ENCODE data around the gene ACTMAP.

ACTMAP gene

DNA sequence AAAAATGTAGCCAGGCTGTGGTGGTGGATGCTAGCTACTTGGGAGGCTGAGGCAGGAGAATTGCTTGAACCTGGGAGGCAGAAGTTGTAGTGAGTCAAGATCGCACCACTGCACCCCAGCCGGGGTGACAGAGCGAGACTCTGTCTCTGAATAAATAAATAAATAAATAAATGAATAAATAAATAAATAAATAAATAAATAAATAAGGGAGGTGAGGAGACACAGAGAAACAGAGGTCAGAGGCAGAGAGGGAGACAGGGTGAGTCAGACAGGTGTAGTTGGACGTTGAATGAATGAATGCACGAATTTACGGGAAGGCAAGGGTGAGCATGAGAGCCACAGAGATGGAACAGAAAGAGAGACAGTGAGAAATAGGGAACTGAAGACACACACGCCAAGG lies 30.9 kb upstream of the ACTMAP start:
- no peaks in the 10 kb centered on the region for H4K20me1 ChIP-seq (ENCODE audit: insufficient read depth)
- no peak overlapping the region for H3K9ac ChIP-seq
- H3K36me3 ChIP-seq (ENCODE audit: insufficient read depth), result no peaks in the 10 kb centered on the region
- no peak overlapping the region for H2AFZ ChIP-seq (ENCODE audit: low read depth)
- peaks cover 9% of the 10 kb centered on the region for H3K4me1 ChIP-seq (ENCODE audit: low read depth, poor library complexity, severe bottlenecking)
- peaks cover 7% of the 10 kb centered on the region; the same call in 1 of the 2 replicates for H3K27me3 ChIP-seq (ENCODE audit: insufficient read depth, low read depth)
- H3K79me2 ChIP-seq (ENCODE audit: insufficient read depth, low read depth), result no peaks in the 10 kb centered on the region
- no peak overlapping the region for H3K4me2 ChIP-seq
- H3K27ac ChIP-seq, result no peak overlapping the region
- no peak overlapping the region for H3K4me3 ChIP-seq (IDR thresholded peaks at IDR 0.05; ENCODE audit: insufficient read depth, low read depth, low read length)
- TF ChIP-seq, protein P1, sequence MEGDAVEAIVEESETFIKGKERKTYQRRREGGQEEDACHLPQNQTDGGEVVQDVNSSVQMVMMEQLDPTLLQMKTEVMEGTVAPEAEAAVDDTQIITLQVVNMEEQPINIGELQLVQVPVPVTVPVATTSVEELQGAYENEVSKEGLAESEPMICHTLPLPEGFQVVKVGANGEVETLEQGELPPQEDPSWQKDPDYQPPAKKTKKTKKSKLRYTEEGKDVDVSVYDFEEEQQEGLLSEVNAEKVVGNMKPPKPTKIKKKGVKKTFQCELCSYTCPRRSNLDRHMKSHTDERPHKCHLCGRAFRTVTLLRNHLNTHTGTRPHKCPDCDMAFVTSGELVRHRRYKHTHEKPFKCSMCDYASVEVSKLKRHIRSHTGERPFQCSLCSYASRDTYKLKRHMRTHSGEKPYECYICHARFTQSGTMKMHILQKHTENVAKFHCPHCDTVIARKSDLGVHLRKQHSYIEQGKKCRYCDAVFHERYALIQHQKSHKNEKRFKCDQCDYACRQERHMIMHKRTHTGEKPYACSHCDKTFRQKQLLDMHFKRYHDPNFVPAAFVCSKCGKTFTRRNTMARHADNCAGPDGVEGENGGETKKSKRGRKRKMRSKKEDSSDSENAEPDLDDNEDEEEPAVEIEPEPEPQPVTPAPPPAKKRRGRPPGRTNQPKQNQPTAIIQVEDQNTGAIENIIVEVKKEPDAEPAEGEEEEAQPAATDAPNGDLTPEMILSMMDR (conservative IDR thresholded peaks at IDR 0.05; ENCODE audit: low read depth, low read length), result no peak

DNA sequence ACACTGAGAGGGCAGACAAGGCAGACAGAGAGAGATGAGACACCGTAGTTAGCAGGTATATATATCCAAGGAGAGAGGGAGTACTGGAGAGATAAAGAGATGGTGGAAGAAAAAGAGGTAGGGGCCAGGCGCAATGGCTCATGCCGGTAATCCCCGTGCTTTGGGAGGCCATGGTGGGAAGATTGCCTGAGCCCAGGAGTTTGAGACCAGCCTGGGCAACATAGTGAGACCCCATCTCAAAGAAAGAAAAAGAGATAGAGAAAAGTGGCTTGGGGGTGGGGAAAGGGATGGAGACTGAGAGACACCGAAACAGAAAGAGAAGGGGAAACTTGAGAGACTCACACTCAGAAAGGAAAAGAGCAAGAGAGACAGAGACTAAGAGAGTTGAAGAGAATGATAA lies 30.3 kb upstream of the ACTMAP start:
- TF ChIP-seq, protein P1 (conservative IDR thresholded peaks at IDR 0.05; ENCODE audit: low read depth, low read length), result no peak
- H3K4me2 ChIP-seq, result no peak overlapping the region
- H3K79me2 ChIP-seq (ENCODE audit: insufficient read depth, low read depth), result no peaks in the 10 kb centered on the region
- H2AFZ ChIP-seq (ENCODE audit: low read depth), result no peak overlapping the region
- H3K36me3 ChIP-seq (ENCODE audit: insufficient read depth), result no peaks in the 10 kb centered on the region
- H3K9ac ChIP-seq, result no peak overlapping the region
- peaks cover 12% of the 10 kb centered on the region for H3K4me1 ChIP-seq (ENCODE audit: low read depth, poor library complexity, severe bottlenecking)
- no peak overlapping the region for H3K4me3 ChIP-seq (IDR thresholded peaks at IDR 0.05; ENCODE audit: insufficient read depth, low read depth, low read length)
- H3K27ac ChIP-seq, result no peak overlapping the region
- no peaks in the 10 kb centered on the region for H4K20me1 ChIP-seq (ENCODE audit: insufficient read depth)
- peaks cover 13% of the 10 kb centered on the region for H3K27me3 ChIP-seq (ENCODE audit: insufficient read depth, low read depth)

DNA sequence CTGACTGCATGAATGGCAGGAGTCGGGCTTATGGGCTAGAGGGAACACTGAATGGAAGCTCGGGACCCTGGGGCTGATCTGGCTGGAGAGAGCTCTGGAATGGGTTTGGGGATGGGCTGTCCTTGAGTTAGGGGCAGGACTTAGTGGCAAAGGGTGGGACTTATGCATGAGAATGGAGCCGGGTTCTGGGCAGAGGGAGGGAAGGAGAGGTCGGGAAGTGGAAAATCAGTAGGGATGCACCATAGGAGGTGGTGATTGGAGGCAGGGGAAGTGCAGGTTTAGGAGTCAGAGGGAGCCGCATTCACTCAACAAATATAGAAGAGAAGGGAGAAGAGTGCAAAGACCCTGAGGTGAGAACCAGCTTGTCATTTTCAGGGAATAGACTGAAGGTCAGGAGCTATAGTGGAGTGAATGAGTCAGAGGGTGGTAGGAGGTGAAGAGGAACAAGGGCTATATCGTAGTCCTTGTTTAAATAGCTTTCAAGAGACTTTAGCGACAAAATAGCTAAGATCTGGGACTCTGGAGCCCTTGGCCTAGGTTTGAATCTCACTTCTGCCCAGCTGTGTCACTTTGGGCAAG lies 28.5 kb upstream of the ACTMAP start:
- peaks cover 21% of the 10 kb centered on the region for H3K27me3 ChIP-seq (ENCODE audit: insufficient read depth, low read depth)
- peak overlapping the region; percentile 58 for H3K4me3 ChIP-seq (IDR thresholded peaks at IDR 0.05; ENCODE audit: insufficient read depth, low read depth, low read length)
- H3K9ac ChIP-seq, result peak overlapping the region; percentile 57; the same call in 1 of the 2 replicates
- H4K20me1 ChIP-seq (ENCODE audit: insufficient read depth), result no peaks in the 10 kb centered on the region
- H3K36me3 ChIP-seq (ENCODE audit: insufficient read depth), result no peaks in the 10 kb centered on the region
- H3K27ac ChIP-seq, result no peak overlapping the region; the same call in 1 of the 2 replicates
- H3K4me2 ChIP-seq, result peak overlapping the region; percentile 56
- peak overlapping the region; percentile 64 for H2AFZ ChIP-seq (ENCODE audit: low read depth)
- peaks cover 12% of the 10 kb centered on the region for H3K4me1 ChIP-seq (ENCODE audit: low read depth, poor library complexity, severe bottlenecking)
- TF ChIP-seq, protein P1 (conservative IDR thresholded peaks at IDR 0.05; ENCODE audit: low read depth, low read length), result no peak
- H3K79me2 ChIP-seq (ENCODE audit: insufficient read depth, low read depth), result no peaks in the 10 kb centered on the region

DNA sequence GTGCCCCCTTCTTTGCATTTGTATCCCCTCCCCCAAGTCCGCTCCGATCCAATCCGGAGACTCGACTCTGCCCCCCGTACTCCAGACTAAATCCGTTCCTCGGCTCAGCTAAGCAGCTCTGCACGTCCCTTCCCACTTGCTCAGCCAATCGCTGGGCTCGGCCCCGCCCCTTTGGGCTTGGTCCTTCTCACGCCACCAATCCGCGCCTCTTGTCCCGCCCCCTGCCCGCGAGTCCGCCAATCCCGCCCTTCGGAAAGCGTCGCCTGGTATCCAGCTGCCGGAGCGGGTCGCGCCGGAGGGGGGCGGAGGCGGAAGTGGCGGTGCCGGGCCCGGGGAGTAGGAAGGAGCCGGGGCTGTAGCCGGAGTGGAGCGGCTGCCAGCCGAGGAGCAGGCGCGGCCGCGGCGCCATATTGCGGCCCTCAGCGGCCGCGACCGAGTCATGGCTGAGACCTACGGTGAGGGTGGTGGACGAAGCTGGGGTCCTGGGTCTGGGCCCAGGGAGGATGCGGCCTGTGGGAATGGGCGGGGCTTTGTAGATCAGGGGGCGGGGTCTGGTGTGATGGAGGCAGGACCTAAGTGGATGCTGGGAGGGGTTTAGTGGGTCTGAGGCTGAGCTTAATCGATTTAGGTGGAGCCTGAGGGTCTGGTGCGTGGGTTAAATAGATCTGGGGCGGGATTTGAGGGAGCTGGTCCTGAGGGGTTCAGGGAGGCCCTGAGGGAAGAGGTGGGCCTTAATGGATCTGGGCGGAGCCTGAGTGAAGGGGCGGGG lies 27.8 kb upstream of the ACTMAP start, which contains the start of gene RAB4B:
Gene RAB4B (plus strand): TSS at position 311 of the 769 bp plus-strand sequence. CDS start 129 bp downstream, at position 440.
- TF ChIP-seq, protein P1 (conservative IDR thresholded peaks at IDR 0.05; ENCODE audit: low read depth, low read length), result no peak
- Histone ChIP-seq H3K4me1 (ENCODE audit: low read depth, poor library complexity, severe bottlenecking) (peaks cover 12% of the 10 kb centered on the region), H3K9ac (peak within 1 kb of the TSS; percentile 57; the same call in 1 of the 2 replicates), H3K36me3 (ENCODE audit: insufficient read depth) (no peaks in the 10 kb centered on the region), H3K27ac (peak within 1 kb of the TSS; percentile 86), H3K4me3 (IDR thresholded peaks at IDR 0.05; ENCODE audit: insufficient read depth, low read depth, low read length) (peak within 1 kb of the TSS; percentile 58), H3K4me2 (peak within 1 kb of the TSS; percentile 98), H3K79me2 (ENCODE audit: insufficient read depth, low read depth) (no peaks in the 10 kb centered on the region), H3K27me3 (ENCODE audit: insufficient read depth, low read depth) (peaks cover 25% of the 10 kb centered on the region), H2AFZ (ENCODE audit: low read depth) (peak within 1 kb of the TSS; percentile 67), H4K20me1 (ENCODE audit: insufficient read depth) (no peaks in the 10 kb centered on the region)
